Measurements from ENCODE around the gene EVI5L.

Gene EVI5L

DNA sequence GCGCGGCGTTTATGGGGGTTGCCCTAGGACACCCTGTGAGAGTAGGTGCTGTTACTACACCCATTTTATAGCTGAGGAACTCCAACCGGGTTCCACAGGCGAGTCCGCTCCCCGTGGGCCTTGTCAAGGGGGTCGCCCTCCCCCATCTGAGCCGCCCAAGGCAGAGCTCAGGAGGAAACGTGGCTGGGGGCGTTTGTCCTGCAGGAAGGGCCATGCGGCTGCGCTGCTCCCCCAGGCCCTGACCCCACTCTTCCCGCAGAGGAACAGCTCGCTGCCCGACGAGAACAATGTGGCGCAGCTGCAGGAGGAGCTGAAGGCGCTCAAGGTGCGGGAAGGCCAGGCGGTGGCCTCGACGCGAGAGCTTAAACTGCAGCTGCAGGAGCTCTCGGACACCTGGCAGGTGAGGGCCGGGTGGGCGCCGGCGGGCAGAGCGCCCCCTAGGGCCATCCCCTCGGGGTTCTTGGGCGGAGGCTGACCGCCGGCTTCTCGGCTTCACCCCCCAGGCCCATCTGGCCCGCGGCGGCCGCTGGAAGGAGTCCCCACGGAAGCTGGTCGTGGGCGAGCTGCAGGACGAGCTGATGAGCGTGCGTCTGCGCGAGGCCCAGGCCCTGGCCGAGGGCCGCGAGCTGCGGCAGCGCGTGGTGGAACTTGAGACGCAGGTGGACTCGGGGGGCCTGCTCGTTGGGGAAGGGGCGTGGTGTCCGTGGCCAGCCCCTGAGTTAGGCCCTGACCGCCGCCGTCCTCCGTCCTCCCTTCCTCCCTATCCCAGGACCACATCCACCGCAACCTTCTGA lies 31.8 kb downstream of the EVI5L start:
- no peak for DNase-seq

DNA sequence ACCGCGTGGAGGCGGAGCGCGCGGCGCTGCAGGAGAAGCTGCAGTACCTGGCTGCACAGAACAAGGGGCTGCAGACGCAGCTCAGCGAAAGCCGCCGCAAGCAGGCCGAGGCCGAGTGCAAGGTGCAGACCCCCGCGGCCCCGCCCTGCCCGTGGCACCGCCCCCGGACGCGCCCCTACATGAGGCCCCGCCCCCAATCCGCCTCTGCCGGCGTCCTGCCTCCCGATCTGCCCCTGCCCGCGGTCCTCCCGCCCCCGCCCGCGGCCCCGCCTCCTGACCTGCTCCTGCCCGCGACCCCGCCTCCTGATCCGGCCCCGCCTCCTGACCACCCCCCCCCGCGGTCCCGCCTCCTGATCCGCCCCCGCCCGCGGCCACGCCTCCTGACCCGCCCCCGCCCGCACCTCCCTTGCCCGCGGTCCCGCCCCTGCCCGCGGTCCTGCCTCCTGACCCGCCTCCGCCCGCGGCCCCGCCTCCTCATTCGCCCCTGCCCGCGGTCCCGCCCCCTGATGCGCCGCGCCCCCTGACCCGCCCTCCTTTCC lies 32.5 kb downstream of the EVI5L start:
- peak in 1 of 3 experiments; percentile 68 for DNase-seq

DNA sequence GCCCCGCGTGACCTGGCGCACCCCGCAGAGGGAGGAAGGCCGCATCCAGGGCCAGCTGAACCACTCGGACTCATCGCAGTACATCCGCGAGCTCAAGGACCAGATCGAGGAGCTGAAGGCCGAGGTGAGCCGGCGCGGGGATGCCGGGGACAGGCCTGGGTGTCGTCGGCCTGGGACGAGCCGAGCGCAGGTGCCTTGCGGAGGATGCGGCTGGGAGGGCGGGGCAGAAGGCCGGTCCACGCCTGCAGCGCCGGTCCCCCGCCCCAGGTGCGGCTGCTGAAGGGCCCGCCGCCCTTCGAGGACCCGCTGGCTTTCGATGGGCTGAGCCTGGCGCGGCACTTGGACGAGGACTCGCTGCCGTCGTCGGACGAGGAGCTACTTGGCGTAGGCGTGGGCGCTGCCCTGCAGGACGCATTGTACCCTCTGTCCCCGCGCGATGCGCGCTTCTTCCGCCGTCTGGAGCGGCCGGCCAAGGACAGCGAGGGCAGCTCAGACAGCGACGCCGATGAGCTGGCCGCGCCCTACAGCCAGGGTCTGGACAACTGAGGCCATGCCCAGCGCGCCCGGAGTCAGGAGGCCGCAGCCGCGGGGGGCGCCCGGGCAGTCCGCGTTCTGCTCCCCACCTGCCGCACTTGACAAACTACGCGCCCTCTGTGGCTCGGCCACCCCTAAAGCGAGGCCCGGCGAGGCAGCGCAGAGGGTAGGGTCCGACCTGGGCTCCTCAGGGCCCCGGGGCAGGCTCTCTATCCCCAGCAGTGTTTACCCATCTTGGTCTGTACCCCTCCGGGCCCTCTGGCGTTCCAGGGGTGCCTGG lies 33.3 kb downstream of the EVI5L start:
- DNase-seq: peak in 1 of 3 experiments; percentile 7

DNA sequence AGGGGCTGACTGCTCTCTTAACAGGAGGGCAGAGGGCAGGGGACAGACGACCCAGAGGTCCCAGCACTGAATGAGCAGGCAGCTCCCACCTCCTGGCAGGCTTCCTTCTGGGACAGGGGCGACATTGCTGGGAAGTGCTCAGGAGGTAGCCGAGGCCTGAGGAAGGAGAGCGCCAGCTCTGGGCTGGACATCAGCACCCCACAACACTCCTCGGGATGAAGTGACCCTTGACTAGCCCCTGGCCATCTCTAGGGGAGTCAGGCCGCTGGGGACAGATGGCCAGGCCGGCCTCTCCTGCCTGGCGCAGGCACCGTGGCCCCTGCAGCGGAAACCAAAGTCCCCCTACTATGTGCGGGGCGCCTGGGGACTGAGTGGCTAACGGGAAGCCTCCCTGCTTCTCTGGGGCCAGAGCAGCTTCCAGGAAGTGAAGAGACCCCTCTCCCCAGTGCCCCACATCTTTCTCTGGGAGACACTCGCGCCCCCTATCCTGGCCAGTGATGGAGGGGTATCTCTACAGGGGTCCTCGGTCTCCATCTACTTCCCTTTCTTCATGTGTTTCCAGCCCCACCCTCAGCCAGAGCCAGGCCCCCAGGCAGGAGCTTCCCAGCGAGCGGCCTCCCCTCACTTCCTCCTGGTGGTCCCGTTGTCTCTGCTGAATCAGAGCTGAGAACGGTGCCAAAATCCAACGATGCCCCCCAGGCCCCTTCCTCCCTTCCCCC lies 34.1 kb downstream of the EVI5L start:
- no peak for DNase-seq

DNA sequence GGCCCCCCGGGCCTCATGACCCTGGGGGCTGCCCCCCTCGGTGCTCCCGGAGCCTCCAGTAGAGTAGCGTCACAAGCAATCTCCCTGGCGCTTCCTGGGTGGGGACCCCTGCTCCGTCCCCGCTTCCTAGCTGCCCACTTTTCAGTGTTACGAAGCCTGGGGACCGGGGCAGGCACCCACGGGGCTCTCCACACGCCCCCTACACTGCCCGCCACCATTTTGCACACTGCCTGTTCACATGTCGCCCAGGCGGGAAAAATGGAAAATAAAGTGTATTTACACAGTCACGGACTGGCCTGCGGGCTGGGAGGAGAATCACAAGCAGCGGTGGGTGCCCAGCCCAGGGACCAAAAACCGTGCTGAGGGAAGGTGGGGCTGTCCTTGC lies 34.7 kb downstream of the EVI5L start:
- DNase-seq: no peak

DNA sequence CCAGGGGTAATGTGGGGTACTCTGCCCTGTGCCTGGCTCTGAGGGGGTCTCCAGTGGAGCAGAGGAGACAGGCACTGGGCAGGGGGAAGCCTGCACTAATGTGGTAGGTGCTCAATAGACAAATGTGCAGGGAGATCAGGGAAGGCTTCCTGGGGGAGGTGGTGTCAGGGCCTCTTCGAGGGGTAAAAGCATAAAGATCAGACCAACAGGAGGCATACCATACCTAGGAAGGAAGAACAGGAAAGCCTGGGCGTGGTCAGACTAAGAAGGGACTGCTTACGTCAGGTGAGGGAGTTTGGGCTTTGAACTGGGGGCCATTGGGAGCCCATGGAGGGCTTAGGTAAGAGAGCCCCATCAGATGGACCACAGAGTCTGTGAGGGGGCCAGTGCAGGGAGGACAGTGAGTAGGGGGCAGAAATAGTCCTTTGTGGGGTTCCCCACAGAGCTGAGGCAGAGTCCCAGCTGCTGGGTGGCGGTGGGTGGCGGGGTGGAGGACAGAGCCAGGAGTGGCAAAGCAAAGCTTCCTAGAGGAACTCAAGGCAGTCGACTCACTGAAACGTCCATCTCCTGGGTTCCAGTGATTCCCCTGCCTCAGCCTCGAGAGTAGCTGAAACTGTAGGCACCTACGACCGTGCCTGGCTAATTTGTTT lies 35.4 kb downstream of the EVI5L start:
- DNase-seq: no peak

DNA sequence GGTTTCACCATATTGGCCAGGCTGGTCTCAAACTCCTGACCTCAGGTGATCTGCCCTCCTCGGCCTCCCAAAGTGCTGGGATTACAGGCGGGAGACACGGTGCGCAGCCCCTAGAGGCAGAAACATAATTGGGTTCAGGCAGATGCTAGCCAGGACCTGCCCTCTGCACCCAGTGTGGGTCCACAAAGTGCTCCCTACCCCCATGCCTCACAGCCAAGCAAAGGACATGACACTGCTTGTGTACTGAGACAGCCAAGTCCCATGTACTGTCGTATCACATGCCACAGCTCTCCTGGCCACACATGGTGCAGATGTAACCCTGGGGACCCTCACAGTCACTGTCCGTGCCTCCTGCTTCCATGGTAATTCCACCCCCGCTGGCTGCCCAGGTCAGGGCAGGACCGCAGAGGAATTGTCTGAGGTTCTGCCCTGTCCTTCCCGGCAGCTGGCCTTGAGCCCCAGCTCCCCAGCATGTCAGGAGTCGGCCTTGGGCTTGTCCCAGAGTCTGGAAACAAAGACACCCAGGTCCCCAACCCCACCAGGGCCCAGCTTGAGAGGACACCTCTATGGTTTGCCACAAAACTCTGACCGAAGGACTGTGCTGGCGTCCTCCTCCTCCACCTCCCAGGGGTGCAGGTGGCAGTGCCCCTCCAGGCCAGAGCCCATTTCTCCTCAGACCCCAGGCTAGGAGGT lies 36.5 kb downstream of the EVI5L start:
- peak in 1 of 3 experiments; percentile 9 for DNase-seq

DNA sequence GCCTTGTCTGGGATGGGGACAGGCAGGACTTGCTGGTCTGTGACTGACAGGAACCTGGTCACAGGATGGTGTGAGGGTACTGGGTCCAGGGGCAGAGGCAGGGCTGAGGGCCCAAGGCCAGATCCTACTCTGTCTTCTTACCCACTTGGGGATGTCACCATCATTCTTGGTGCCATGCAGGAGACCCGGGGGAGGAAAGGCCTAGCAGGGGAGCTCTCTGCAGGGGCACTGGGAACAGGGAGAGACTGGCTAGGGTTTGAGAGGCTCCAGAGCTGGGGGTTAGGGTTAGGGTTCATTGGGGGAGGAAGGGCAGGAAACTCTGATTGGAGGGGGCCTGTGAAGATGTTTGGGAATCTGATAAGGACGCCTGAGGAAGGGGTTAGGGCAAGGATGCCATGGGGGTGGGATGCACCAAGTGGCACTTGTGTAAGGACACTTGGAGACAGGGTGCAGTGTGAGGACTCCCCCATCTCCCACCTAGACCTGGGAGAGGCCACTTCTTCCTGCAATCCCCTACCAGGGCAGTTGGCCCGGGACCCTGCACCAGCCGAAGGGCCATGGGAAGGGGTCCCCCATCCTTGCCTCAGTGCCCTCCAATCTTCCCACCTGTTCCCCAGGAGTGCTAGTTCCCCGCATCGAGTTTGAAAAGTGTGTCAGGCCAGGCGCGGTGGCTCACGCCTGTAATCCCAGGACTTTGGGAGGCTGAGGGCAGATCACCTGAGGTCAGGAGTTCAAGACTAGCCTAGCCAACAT lies 37.2 kb downstream of the EVI5L start:
- DNase-seq: no peak

DNA sequence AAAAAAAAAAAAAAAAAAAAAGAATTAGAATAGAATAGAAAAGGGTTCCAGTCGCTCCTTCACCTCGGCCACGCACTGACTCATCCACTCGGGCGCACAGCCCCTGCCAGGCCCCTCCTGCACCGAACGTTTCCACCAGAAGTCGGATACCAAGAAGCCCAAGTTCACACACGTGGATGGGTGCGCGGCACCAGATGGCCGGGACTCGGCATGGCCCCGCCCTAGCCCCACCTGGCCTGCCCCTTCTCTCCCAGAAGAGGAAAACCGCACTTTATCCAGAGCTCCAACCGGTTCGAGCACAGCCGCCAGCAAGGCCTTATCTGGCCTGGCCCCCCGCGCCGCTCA lies 38.3 kb downstream of the EVI5L start:
- no peak for DNase-seq

DNA sequence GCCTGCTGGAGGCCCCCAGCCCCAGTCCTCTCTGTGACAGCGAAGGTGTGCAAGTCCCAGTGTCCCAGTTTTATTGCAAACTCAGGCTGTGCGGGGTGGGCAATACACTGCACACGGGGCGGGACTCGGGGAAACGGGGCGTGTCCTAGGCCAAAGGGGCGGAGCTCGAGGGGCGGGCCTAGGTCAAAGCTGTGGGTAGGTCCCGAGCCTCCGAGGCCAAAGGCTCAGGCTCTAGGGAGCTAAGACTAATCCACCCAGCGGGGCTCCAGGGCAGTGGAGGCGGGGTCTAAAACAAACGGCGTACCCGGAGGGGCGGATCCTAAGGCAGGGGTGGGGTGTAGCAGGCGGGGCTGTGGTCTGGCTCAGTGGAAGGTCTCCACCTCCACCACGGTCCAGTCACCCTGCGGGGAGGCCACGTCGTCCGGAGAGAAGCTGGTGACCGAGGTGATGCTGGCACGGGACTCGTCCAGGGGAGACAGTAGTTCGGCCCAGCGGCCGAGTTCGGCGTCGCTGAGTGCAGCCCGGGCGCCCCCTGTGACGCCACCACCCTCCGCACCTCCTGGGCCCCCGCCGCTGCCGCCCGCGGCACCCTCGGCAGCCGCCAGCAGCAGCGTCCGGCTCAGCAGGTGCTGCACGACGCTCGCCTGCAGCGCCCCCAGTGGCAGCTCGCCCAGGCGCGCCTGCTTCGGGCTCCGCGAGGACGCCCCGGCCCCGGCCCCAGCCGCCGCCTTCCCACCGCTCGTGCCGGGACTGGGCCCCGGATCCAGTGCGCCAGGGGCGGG lies 38.8 kb downstream of the EVI5L start:
- peak in 1 of 3 experiments; percentile 70 for DNase-seq

DNA sequence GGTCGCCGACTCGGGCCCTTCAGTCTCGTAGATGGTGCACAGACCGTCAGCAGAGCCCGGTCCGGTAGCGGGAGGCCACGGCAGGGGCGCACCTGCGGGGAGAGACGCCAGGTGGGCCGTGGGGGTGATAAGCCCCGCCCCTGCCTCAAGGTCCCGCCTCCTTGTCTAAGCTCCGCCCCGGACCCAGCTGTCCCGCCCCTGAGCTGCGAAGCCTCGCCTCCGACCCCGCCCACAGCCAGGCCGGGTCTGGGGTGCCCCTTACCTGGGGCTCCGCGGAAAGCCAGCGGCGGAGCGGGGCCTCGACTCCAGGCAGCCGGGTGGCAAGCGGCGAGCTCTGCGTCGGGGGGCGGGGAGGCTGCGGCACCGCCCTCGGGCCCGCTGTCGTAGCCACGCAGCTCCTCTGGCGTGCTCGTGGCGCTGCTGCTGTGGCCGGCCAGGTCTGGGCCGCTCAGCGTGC lies 39.5 kb downstream of the EVI5L start:
- peak in 1 of 3 experiments; percentile 53 for DNase-seq

DNA sequence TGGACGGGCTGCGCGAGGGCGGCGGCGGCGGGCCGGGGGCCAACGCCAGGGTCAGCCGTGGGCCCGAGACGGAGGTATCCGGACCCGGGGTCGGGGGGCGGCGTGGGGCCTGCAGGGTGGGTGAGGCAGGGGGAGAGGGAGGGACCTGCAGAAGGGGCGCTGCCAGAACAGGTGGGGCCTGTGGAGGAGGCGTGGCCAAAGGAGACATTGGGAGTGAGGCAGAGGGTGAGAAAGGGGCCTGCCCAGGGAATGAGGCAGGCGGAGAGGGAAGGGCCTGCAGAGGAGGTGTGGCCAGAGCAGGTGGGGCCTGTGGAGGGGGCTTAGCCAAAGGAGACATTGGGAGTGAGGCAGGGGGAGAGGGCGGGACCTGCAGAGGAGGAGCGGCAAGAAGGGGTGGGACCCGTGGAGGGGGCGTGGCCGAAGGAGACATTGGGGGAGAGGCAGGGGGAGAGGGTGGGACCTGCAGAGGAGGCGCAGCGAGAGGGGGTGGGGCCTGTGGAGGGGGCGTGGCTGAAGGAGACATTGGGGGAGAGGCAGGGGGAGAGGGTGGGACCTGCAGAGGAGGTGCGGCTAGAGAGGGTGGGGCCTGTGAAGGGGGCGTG lies 40.0 kb downstream of the EVI5L start:
- DNase-seq: peak in 2 of 3 experiments; percentile 11 to 55

DNA sequence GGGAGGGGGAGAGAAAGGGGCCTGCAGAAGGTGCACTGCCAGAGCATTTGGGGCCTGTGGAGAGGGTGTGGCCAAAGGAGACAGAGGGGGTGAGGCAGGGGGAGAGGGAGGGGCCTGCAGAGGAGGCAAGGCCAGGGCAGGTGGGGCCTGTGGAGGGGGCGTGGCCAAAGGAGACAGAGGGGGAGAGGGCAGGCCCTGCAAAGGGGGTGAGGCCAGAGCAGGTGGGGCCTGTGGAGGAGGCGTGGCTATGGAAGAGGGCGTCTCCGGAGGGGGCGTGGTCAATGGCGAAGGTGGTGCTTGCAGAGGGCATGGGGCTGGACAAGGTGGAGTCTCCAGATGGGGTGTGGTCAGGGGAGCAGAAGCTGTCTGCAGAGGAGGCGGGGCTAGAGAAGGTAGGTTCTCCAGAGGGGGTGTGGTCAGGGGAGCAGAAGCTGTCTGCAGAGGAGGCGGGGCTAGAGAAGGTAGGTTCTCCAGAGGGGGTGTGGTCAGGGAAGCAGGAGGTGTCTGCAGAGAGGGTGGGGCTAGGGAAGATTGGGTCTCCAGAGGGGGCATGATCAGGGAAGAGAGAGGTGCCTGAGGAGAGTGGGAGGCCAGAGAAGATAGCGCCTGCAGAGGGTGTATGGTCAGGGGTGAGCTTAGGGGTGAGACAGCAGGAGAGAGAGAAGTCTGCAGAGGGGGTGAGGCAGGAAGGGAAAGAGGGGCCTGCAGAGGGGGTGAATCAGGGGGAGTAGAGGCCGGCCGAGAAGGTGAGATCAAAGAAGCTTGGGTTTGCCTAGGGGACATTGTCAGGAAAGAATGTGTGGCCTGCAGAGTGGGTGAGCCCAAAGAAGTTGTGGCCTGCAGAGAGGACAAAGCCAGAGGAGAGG lies 40.8 kb downstream of the EVI5L start:
- peak; percentile 18 to 58 (median 39) for DNase-seq

DNA sequence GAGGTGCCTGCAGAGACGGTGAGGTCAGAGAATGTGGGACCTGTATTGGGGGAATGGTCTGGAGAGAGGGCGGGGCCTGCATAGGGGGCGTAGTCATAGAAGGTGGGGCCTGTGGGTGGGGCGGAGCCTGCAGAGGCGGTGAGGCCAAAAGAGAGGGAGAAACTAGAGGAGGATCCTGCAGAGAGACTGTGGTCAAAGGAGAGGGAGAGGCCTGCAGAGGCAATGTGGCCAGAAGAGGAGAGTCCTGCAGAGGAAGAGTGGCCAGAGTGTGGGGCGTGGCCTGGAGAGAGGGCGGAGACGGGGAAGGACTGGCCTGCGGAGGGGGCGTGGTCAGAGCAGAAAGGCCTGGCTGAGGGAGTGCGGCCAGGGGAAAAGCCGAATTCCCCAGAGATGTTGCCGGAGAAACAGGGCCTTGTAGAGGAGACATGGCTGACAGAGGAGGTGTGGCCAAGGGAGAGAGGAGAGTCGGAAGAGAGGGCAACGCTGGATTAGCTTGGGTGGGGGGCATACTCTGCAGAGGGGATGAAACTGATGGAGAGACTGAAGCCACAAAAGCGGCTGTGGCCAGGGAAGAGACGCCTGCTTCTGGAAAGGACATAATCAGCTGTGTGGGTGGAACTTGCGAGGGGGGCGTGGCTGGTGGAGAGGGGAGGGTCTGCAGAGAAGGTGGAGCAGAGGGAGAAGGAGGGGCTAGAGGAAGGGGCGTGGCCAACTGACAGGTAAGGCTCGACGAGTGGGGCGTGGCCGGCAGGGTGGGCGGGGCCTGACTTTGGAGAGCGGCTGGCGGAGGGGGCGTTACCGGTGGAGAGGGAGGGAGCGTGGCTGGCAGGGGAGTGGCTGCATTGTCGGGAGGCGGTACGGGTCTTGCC lies 41.7 kb downstream of the EVI5L start:
- peak; percentile 57 to 86 (median 79) for DNase-seq

DNA sequence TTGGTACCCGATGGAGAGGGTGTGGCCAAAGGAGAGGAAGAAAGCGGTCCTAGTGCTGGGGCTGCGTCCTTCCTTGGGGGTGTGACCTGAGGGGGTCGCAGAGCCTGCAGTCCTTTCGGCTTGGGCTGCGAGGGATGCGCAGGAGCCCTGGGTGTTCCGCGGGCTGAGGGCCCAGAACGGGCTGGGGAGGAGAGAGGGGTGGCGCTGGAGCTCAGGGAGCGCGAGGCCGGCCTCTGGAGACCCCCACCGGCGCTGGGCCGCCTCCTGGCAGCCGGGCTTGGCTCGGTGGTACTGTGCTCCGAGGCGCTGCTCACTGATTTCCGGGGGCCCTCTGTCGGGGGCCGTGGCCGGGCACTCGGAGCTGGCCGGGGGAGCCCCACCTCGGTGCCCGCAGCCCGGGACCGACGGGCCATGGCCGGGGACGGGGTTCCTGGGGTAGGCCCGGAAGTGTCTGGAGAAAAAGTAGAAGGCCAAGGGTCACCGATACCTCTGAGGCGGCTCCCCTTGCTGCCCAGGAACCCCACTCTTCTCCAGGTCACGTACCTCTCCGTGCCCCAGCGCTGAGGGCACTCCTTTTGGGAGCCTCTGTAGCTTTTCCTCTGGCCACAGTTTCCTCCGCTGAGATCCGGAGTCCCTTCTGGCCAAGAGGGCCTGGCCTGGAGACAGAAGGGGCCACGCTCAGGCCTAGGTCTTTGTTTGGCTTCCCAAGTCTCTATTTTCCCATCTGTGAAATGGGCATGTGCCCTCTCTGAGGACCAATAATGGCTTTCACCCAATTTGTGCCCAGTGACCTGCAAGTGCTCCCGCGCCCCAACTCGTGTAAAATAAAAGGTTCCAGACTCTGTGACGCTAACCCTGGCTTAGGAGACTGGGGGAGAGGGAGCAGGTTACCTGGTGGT lies 42.5 kb downstream of the EVI5L start:
- no peak for DNase-seq

DNA sequence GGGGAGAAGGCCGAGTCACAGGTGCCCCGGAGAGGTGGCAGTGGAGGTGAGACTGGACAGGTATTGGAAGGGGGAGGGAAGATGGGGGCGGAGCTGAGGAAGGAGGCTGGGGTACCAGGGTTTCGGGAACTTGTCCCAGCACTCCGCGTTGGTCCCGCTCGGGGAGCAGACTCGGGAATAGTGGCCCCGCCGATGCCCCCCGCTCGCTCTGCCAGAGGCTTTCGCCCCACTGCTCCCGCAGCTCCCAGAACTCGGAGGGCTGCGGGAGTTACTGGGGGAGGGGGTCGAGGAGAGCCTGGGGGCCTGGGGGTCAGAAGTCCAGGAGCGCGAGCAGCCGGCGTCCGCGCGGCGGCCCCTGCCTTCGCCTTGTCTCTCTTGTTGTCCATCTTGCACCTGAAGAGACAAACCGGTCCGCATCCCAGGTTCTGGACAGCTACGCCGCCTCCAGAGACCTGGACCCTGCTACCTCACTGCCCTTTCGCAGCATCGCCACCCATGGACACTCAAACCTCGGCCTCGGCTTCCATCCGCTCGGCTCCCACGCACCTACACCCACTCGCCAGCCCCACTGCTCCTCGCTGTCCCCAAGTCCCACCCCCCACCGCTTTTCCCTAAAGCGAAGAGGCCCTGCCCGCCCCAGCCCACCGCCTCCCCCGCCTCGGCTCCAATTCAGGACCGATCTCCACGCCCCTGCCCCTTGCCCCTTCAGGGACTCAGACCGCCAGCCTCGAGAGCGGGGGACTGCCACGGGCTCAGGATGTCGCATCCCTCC lies 43.5 kb downstream of the EVI5L start:
- no peak for DNase-seq
